Fibroblast of lung (primary cell): ENCODE data around the gene BCL3. TPM values are rescaled to one million over a fixed set of nuclear protein-coding genes. Genes with fewer than 3 reads are reported as not detected.
"Not testable (repeated sequence)": the region's sequence is repeated elsewhere in the genome, so short reads cannot be mapped to it uniquely, and the experiment has no call there.

Experiments used
- DNase-seq, 2 donors: peaks; one replicate each; pipeline versions ENCODE4 v3.0.0 to v3.0.0-alpha.2; 2010; ENCODE audit warnings: low read depth in 2 of 2
- H2AFZ ChIP-seq: 2 replicates; pipeline ENCODE4 v1.5.1; 2012; ENCODE audit warnings: low read length, control low read depth, inconsistent platforms
- H3K27ac ChIP-seq: 2 replicates; pipeline ENCODE4 v1.5.1; 2011; ENCODE audit warnings: low read length, control low read depth; ENCODE audit not compliant: insufficient read depth
- H3K27me3 ChIP-seq: 2 replicates; pipeline ENCODE4 v1.5.1; 2011; ENCODE audit warnings: mild to moderate bottlenecking, low read length; ENCODE audit not compliant: control insufficient read depth, insufficient read depth
- H3K36me3 ChIP-seq: 2 replicates; pipeline ENCODE4 v1.5.1; 2011; ENCODE audit warnings: low read length; ENCODE audit not compliant: control insufficient read depth, insufficient read depth
- H3K4me1 ChIP-seq: 2 replicates; pipeline ENCODE4 v1.5.1; 2011; ENCODE audit warnings: low read length; ENCODE audit not compliant: control insufficient read depth, insufficient read depth; ENCODE audit errors: extremely low read depth
- H3K4me2 ChIP-seq: 2 replicates; pipeline ENCODE4 v1.5.1; 2011; ENCODE audit warnings: low read length, control low read depth; ENCODE audit not compliant: insufficient read depth; ENCODE audit errors: extremely low read depth
- H3K4me3 ChIP-seq, 4 experiments: fragments of 200-600 bp in 1 of 4; sonication (generic) in 1 of 4; replicated peaks in 1 of 4; 2 replicates each; pipeline ENCODE4 v1.5.1; 2011 to 2016; ENCODE audit warnings: low read length in 4 of 4, low read depth in 3 of 4, mild to moderate bottlenecking in 3 of 4, control low read depth in 2 of 4, inconsistent platforms in 1 of 4, mixed read lengths in 1 of 4; ENCODE audit not compliant: insufficient read depth in 1 of 4; ENCODE audit errors: control extremely low read depth in 1 of 4
- H3K79me2 ChIP-seq: 2 replicates; pipeline ENCODE4 v1.5.1; 2012; ENCODE audit warnings: mild to moderate bottlenecking, low read length, inconsistent platforms; ENCODE audit not compliant: control insufficient read depth, insufficient read depth
- H3K9ac ChIP-seq: 2 replicates; pipeline ENCODE4 v1.5.1; 2011; ENCODE audit warnings: mild to moderate bottlenecking, low read length, control low read depth; ENCODE audit not compliant: insufficient read depth
- H3K9me3 ChIP-seq: 2 replicates; pipeline ENCODE4 v1.5.1; 2012; ENCODE audit warnings: low read depth, low read length; ENCODE audit not compliant: control insufficient read depth, insufficient read depth
- H4K20me1 ChIP-seq: 2 replicates; pipeline ENCODE4 v1.5.1; 2011; ENCODE audit warnings: low read length; ENCODE audit not compliant: control insufficient read depth, insufficient read depth; ENCODE audit errors: extremely low read depth
- CTCF ChIP-seq, 2 donors: IDR thresholded peaks in 1 of 2; conservative IDR thresholded peaks in 1 of 2; 1 replicate in 1 of 2; 2 replicates in 1 of 2; pipeline ENCODE4 v1.5.1; 2011 to 2012; ENCODE audit warnings: low read length in 2 of 2, control low read depth in 1 of 2, inconsistent platforms in 1 of 2, low read depth in 1 of 2, mild to moderate bottlenecking in 1 of 2
- EZH2 ChIP-seq: IDR thresholded peaks from 2 replicates; pipeline ENCODE4 v1.5.1; 2012; ENCODE audit warnings: low read length, control low read depth, mild to moderate bottlenecking; ENCODE audit errors: missing control alignments
- polyA plus RNA-seq, 2 donors: library from polyadenylated mRNA; depleted of rRNA in 1 of 2; stranded (reverse) in 1 of 2; unstranded in 1 of 2; fragments of >200 nt; gene quantifications; 2 replicates each; pipeline ENCODE4 v1.2.1, GENCODE V29; 2011 to 2012; ENCODE audit warnings: missing spikeins in 1 of 2
- total RNA-seq: library from RNA; depleted of rRNA; stranded (reverse); fragments of >200 nt; gene quantifications from 2 replicates; pipeline ENCODE4 v1.2.1, GENCODE V29; 2014

The BCL3 gene
- total and polyA plus RNA-seq, 2 donors (not counting 1 experiment from before 2014, with no cell fraction given) = 6.8 to 20.6 TPM

- H3K4me3 ChIP-seq = no peak overlapping the region
- no peak overlapping the region for H3K27ac ChIP-seq
- H3K27me3 ChIP-seq = no peaks in the 10 kb centered on the region
- H3K9me3 ChIP-seq = no peaks in the 10 kb centered on the region
- H3K4me1 ChIP-seq = peaks cover 10% of the 10 kb centered on the region
- no peak overlapping the region for H3K4me2 ChIP-seq
- no peak overlapping the region for H3K9ac ChIP-seq
- H3K79me2 ChIP-seq = no peaks in the 10 kb centered on the region
- H4K20me1 ChIP-seq = no peaks in the 10 kb centered on the region
- TF ChIP-seq EZH2 (no peak), CTCF (conservative IDR thresholded peaks at IDR 0.05 in 1 of 2, IDR thresholded peaks at IDR 0.05 in 1 of 2; ENCODE audit: low read depth in 1 of 2, low read length in 2 of 2) (no peak)
- no peak overlapping the region for H2AFZ ChIP-seq
- peak in 1 of 2 donors; percentile 41 for DNase-seq
- H3K36me3 ChIP-seq = no peaks in the 10 kb centered on the region
These were observed 27.6 kb upstream of the BCL3 start for GRCh38 chr19:44720945-44721344.

GRCh38 chr19:44721369-44721768, 27.1 kb upstream of the BCL3 start:
- not testable (repeated sequence) for DNase-seq, H3K27me3 ChIP-seq, H4K20me1 ChIP-seq, H3K27ac ChIP-seq, H3K36me3 ChIP-seq, H3K79me2 ChIP-seq, H3K9ac ChIP-seq, H3K9me3 ChIP-seq, H2AFZ ChIP-seq, H3K4me3 ChIP-seq, H3K4me2 ChIP-seq
- peaks cover 10% of the 10 kb centered on the region for H3K4me1 ChIP-seq

GRCh38 chr19:44722131-44723121, 26.1 kb upstream of the BCL3 start:
- Histone ChIP-seq H3K79me2 (no peaks in the 10 kb centered on the region), H3K27me3 (no peaks in the 10 kb centered on the region), H3K27ac (no peak overlapping the region), H3K9me3 (no peaks in the 10 kb centered on the region), H3K9ac (no peak overlapping the region), H4K20me1 (no peaks in the 10 kb centered on the region), H3K4me2 (no peak overlapping the region), H3K4me1 (peaks cover 10% of the 10 kb centered on the region), H3K36me3 (no peaks in the 10 kb centered on the region), H2AFZ (no peak overlapping the region), H3K4me3 (no peak overlapping the region)
- TF ChIP-seq EZH2 (no peak), CTCF (conservative IDR thresholded peaks at IDR 0.05 in 1 of 2, IDR thresholded peaks at IDR 0.05 in 1 of 2; ENCODE audit: low read depth in 1 of 2, low read length in 2 of 2) (no peak)
- no peak for DNase-seq
